ENCODE measurements around the gene ERCC2. TPM values are rescaled to one million over a fixed set of nuclear protein-coding genes. Genes with fewer than 3 reads are reported as not detected.

ERCC2 gene
- total RNA-seq, 1 experiment from 2014 or later, result 58.9 TPM

GRCh38 chr19:45305421-45305820 is 65.0 kb downstream of the ERCC2 start:
- Histone ChIP-seq H3K36me3 (ENCODE audit: control insufficient read depth in 1 of 2, insufficient read depth in 2 of 2, low read length in 2 of 2) (no peaks in the 10 kb centered on the region), H3K27me3 (ENCODE audit: insufficient read depth, low read length) (no peaks in the 10 kb centered on the region), H3K4me2 (ENCODE audit: low read length) (no peak overlapping the region), H3K4me3 (replicated peaks in 1 of 2; ENCODE audit: low read depth in 1 of 2, low read length in 2 of 2) (no peak overlapping the region), H3K27ac (ENCODE audit: low read depth, low read length) (no peak overlapping the region), H3K9me2 (ENCODE audit: insufficient read depth) (no peaks in the 10 kb centered on the region), H3K79me2 (ENCODE audit: insufficient read depth, low read length) (no peaks in the 10 kb centered on the region), H4K20me1 (ENCODE audit: insufficient read depth) (no peaks in the 10 kb centered on the region), H3K9ac (ENCODE audit: low read length) (no peak overlapping the region), H3K4me1 (ENCODE audit: control insufficient read depth in 1 of 2, insufficient read depth in 2 of 2, low read length in 2 of 2) (peaks cover 10 to 23% of the 10 kb centered on the region in 2 experiments), H3K9me3 (ENCODE audit: control insufficient read depth in 1 of 2, insufficient read depth in 1 of 2, low read depth in 1 of 2, low read length in 2 of 2) (no peaks in the 10 kb centered on the region), H2AFZ (ENCODE audit: low read depth, low read length, poor library complexity, severe bottlenecking) (no peak overlapping the region)
- no peak for DNase-seq (ENCODE audit: low read depth, low spot score)
- intact Hi-C loops (cut with micrococcal nuclease), result no loop called here
- BruUV-seq (replicated peaks), result no TSS peak
- RAD21 ChIA-PET (ENCODE audit: low non-redundant PET in 1 of 2, low total read pairs in 2 of 2, uncharacterized antibody in 2 of 2, unreplicated experiment in 2 of 2), result no interaction called here
- no peak for ATAC-seq
- POLR2A ChIA-PET, result no interaction called here
- CTCF ChIA-PET, result no interaction called here
- TF ChIP-seq ELF1 (IDR thresholded peaks at IDR 0.05; ENCODE audit: borderline replicate concordance, low read depth) (no peak), YY1 (IDR thresholded peaks at IDR 0.05; ENCODE audit: extremely low read depth, insufficient replicate concordance, low read depth, low read length) (no peak), ZBTB33 (IDR thresholded peaks at IDR 0.05; ENCODE audit: extremely low read depth, insufficient replicate concordance, low read length) (no peak), SP1 (IDR thresholded peaks at IDR 0.05; ENCODE audit: low read depth) (no peak), POLR2A (IDR thresholded peaks at IDR 0.05; ENCODE audit: borderline replicate concordance, extremely low read depth, insufficient read depth, insufficient read length) (no peak)

- Histone ChIP-seq H3K27ac (ENCODE audit: low read depth, low read length) (no peak overlapping the region), H3K27me3 (ENCODE audit: insufficient read depth, low read length) (no peaks in the 10 kb centered on the region), H2AFZ (ENCODE audit: low read depth, low read length, poor library complexity, severe bottlenecking) (no peak overlapping the region), H3K4me3 (replicated peaks in 1 of 2; ENCODE audit: low read depth in 1 of 2, low read length in 2 of 2) (no peak overlapping the region), H3K9me3 (ENCODE audit: control insufficient read depth in 1 of 2, insufficient read depth in 1 of 2, low read depth in 1 of 2, low read length in 2 of 2) (no peaks in the 10 kb centered on the region), H3K9ac (ENCODE audit: low read length) (no peak overlapping the region), H4K20me1 (ENCODE audit: insufficient read depth) (no peaks in the 10 kb centered on the region), H3K79me2 (ENCODE audit: insufficient read depth, low read length) (no peaks in the 10 kb centered on the region), H3K4me2 (ENCODE audit: low read length) (no peak overlapping the region), H3K4me1 (ENCODE audit: control insufficient read depth in 1 of 2, insufficient read depth in 2 of 2, low read length in 2 of 2) (peaks cover 10 to 25% of the 10 kb centered on the region in 2 experiments), H3K36me3 (ENCODE audit: control insufficient read depth in 1 of 2, insufficient read depth in 2 of 2, low read length in 2 of 2) (no peaks in the 10 kb centered on the region), H3K9me2 (ENCODE audit: insufficient read depth) (no peaks in the 10 kb centered on the region)
- ChIA-PET RAD21 (ENCODE audit: low non-redundant PET in 1 of 2, low total read pairs in 2 of 2, uncharacterized antibody in 2 of 2, unreplicated experiment in 2 of 2) (no interaction called here), POLR2A (no interaction called here), CTCF (no interaction called here)
- BruUV-seq (replicated peaks), result no TSS peak
- intact Hi-C loops (cut with micrococcal nuclease), result no loop called here
- ATAC-seq, result no peak
- no peak for DNase-seq (ENCODE audit: low read depth, low spot score)
- TF ChIP-seq POLR2AphosphoS5 (IDR thresholded peaks at IDR 0.05; ENCODE audit: low read depth, low read length) (no peak), FOSL1 (IDR thresholded peaks at IDR 0.05; ENCODE audit: low read depth) (no peak), SRF (IDR thresholded peaks at IDR 0.05; ENCODE audit: low read depth) (no peak), EZH2phosphoT487 (IDR thresholded peaks at IDR 0.05; ENCODE audit: borderline replicate concordance) (no peak), ZNF274 (IDR thresholded peaks at IDR 0.05; ENCODE audit: low read depth, low read length) (no peak), CBX3 (IDR thresholded peaks at IDR 0.05; ENCODE audit: low read depth) (no peak), ZFX (IDR thresholded peaks at IDR 0.05) (no peak), EZH2 (IDR thresholded peaks at IDR 0.05) (no peak)
Observed at GRCh38 chr19:45305007-45305406, 65.4 kb downstream of the ERCC2 start.
